ENCODE measurements around the gene MGST3.

DNA sequence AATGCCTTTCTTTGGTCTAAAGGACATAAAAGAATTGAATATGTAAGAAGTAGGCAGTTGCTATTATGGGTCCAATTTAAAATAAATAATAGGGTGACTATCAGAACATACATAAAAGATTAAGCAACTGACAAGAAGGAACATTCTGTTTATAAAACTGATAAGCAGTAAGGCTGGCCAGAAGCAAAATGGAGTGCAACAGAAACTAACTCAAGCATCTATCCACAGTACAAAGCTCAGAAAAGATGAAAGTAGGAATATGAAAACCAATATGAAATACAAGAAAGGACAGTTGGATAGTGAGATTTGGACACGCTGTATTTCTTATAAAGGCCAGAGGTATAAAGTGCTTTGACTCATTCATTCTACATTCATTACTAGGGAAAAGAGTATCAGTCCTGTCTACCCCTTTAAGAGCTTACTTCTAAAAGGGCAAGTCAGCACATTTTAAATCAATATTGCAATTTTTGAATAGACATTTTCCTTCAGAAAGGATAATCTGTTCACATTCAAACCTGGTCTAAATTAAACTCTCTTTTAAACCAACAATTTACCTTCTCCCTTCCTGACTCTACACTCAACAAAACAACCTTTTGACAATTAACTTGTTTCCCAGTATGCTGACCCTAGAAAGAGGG is 52.9 kb downstream of the MGST3 start:
- TF ChIP-seq, protein P1, sequence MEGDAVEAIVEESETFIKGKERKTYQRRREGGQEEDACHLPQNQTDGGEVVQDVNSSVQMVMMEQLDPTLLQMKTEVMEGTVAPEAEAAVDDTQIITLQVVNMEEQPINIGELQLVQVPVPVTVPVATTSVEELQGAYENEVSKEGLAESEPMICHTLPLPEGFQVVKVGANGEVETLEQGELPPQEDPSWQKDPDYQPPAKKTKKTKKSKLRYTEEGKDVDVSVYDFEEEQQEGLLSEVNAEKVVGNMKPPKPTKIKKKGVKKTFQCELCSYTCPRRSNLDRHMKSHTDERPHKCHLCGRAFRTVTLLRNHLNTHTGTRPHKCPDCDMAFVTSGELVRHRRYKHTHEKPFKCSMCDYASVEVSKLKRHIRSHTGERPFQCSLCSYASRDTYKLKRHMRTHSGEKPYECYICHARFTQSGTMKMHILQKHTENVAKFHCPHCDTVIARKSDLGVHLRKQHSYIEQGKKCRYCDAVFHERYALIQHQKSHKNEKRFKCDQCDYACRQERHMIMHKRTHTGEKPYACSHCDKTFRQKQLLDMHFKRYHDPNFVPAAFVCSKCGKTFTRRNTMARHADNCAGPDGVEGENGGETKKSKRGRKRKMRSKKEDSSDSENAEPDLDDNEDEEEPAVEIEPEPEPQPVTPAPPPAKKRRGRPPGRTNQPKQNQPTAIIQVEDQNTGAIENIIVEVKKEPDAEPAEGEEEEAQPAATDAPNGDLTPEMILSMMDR (IDR thresholded peaks at IDR 0.05): no peak
- TF ChIP-seq POLR2A (IDR thresholded peaks at IDR 0.05): no peak

Measured in suprapubic skin (tissue), 3 donors.